Limb (tissue), 2 donors: ENCODE data around the gene SLITRK3.
"Not testable (repeated sequence)": the region's sequence is repeated elsewhere in the genome, so short reads cannot be mapped to it uniquely, and the experiment has no call there.

Experiments used
- DNase-seq, 2 donors: peaks; one replicate each; pipeline ENCODE4 v3.0.0-alpha.2; 2016; ENCODE audit errors: extremely low spot score in 2 of 2

Gene SLITRK3

DNA sequence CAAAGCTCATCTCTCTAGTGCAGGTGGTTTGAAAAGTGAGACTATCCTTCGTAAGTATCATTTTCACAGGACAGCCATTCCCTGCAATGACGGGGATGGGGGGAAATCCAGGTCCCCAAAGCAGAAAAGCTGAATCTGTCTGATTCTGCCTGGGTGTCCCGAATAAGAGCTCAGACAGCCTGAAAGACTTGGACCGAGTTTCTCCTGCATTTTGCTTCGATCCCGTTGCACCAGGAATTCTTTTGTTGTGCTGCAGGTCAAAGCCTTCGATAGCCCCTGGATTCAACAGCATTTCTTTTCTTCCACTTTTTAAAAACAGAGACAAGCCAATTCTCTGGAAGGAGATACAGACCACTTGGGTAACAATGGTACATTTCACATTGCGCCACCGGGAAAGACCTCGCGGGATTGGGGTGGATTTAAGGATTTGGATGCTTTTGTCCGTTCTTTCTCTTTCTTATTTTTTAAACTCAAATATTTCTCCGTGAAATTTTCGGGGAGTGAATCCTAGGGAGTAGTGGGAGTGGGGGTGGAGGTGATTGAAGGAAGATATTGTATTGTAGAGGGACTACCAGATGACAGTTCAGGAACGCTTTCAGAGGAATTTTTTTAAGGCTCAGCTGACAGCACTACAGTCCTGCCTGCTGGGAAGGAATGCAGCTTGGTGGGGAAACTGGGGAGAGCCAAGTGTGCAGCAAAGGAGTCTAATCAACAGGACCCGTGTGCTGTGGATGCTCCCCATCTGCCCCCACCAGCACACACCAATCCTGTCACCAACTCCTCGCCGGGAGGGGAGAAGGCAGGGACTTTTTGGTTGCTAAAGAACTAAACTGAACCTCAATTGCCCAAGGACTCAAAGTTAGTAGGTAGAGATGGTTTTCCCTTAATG, 2.6 kb downstream of the SLITRK3 start:
- peak in 1 of 2 donors; percentile 38 for DNase-seq

DNA sequence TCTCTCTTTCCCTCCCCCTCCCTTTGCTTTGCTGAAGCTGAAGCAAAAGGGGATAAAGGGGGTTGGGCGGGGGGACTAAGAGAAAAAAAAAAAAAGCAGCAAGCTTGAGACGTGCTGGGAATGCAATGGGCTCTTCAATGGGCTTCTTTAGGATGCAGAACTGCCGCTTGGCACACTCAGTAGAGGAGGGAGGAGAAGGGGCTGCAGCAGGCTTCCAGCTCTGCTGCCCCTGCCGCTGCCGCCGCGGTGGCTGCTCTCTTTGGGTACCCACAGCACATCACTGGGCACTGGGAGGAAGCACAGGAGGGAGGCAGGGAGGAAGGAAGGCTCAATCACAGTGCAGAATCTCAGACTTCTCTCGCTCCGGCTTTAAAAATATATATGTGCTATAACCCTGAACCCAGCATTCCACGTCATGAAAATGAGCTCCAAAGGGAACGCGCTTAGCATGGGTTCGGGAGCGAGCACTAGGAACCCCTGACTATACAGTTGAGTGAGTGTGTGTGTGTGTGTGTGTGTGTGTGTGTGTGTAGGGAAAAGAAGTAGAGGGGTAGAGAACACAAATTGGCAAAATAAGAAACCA, 3.5 kb downstream of the SLITRK3 start:
- peak in 1 of 2 donors; percentile 68 for DNase-seq

DNA sequence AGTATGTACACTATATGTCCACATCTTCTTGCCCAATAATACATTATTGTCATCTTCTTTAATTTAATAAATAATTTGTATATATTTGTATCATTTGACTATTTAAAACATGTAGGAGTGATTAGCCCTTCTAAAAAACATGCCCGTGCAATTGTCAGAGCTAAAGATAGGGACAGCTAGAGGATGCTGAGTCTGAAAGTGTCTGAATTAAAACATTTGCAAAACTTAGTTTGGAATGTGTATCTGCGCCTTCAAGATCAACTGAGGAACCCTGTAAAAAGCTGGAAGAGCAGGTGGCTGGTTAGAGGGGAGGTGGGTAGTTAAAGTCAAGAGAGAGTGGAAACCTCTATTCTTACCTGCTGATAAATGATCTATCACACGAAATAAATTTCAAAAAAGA, 4.7 kb downstream of the SLITRK3 start:
- DNase-seq, result no peak

DNA sequence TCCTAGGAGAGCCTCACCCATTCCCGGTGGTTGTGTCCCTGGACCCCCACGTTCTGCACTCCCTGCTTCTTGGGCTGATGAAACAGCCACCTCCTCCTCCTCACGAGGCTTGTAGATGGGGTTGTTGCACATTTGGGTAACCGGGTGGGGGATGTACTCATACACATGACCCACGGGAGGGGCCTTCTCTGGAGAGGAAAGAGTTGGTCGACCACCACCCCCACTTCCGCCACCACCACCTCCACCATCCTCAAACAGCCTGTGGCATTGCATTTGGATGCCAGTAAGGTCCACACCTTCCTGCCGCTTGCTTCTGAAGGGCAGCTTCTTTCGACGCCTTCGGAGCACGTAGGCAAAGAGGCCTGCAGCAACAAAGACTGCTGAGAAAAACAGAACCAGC, 7.7 kb downstream of the SLITRK3 start:
- no peak for DNase-seq

DNA sequence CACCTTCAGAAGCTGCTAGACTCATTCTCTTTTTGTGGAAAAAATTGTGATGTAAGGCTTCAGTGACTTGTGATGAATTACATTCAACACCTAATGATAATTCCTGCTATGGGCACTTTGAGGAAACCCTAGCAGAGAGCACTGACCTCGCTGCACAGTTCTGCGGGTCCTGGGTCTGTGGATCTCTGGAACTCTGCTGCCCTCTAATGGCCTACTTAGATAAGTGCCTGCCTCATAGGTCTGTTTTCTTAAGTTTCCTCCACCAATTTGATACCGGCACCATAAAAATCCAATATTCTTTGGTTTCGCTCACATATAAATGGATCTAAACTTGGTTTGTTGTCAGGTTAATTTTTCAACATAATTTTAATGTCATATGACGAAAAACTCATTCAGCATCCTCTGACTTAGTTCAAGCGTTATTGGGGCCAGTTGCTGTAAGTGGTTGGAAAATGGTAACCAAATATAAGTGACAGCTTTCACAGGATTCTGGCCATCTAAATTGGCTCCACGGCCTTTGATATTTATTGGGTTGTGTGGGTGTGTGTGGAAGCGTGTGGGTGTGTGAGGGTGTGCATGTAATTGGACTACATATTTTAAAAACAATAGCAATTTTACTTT, 10.4 kb downstream of the SLITRK3 start:
- peak; percentile 67 to 71 for DNase-seq

DNA sequence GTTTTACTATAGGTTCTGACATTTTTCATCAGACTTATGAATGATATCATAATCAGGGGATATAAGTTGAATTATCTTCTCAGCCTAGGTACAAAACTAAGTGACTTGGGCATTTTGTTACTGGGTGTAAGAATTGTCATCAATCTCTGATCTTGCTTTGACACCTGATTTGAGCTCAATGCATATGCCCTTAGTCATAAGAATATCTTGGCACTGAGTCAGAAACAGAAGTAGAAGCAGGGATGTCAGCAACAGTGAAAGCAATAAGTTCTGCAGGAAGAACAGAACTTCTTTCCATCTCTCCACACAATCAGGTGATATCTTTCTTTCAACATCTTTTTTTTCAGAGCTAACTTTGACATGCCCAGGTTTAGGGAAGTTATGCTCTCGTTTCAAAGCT, 14.6 kb downstream of the SLITRK3 start:
- DNase-seq, result no peak

DNA sequence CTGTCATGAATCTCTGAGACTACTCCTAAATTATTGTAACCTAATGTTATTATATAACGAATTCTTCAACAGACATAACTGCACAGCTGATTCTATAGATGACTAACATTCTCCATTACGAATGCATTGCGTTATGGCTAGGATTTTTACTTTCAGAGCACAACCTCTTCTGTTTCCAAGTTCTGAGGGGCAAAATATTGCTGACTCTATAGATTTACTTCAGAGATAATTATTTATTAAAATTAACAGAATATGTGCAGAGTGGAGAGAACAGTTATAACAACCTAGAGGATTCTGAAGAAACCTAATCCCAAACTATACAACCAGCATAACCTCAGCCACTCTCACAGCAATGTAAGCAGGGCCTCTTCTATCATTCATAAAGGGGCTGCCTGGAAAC, 25.9 kb downstream of the SLITRK3 start:
- no peak for DNase-seq

DNA sequence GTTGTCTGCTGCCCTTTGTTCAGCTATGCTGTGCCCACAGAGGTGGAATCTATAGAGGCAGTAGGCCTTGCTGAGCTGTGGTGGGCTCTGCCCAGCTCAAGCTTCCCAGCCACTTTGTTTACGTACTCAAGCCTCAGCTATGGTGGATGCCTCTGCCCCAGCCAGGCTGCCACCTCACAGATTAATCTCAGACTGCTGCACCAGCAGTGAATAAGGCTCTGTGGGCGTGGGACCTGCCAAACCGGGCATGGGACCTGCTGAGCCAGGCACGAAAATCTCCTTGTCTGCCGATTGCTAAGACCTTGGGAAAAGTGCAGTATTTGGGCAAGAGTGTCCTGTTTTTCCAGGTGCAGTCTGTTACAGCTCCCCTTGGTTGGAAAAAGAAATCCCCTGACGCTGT, 26.8 kb downstream of the SLITRK3 start:
- DNase-seq, result no peak

DNA sequence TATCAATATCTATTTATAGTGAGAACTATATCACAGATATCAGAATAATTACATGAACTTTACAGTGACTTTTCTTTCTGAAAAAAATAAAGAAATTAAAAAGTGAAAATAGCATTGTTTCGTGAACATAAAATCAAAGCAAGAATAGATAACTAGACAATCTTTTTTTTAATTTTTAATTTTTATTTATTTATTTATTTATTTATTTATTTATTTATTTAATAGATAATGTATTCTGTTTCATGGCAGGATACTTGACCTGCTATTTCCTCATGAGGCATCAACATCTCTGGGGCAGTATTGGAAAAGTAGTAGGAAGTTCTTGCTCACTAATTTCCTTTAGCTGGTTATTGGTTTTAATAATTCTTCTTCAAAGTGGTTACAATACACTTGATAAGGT, 33.3 kb downstream of the SLITRK3 start:
- no peak for DNase-seq

DNA sequence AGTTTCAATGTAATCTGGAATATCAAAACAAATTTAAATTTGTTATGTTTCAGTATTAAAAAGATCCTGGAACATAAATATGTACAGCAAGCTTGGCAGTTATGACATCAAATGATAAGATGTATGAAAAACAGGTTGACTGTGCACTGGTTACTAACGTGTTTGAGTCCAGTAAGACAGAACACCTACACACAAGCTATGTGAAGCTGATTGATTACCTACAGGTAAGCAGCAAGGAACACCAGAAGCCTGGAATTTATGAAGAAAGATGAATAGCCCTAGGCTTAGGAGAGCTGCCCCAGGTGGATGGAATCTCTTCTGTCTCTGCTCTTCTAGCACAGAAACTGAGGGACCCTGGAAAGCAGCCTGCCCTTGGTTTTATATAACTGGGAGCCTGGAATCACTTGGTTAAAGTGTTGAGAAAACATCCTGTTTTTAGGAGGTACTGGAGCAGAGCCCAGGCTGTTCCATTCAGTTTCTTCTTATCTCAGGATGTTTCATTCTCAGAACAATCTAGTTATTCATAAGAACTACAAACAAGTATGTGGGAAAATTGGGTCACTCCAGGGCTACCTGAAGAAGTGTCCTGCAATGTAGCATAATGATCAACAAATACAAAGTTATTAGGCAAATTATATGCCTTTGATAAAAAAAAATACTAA, 36.3 kb downstream of the SLITRK3 start:
- DNase-seq, result no peak

DNA sequence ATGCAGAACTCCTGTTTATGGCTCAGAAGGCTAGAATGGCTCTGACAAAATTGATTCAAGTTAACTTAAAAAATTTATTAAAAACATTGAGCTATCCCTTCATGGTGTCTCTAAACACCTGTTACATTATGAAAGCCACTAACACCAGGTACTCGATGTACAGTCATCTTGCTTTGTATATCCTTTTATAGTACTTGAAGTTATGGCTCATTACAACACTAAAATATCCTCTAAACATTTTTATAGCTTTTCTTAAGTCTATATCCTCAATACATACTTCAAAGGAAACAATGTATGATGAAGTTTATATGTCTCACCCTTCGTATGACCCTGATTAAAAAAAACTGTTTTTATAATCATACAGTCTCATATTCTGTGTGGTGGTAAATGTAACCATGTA, 38.2 kb downstream of the SLITRK3 start:
- DNase-seq, result no peak

DNA sequence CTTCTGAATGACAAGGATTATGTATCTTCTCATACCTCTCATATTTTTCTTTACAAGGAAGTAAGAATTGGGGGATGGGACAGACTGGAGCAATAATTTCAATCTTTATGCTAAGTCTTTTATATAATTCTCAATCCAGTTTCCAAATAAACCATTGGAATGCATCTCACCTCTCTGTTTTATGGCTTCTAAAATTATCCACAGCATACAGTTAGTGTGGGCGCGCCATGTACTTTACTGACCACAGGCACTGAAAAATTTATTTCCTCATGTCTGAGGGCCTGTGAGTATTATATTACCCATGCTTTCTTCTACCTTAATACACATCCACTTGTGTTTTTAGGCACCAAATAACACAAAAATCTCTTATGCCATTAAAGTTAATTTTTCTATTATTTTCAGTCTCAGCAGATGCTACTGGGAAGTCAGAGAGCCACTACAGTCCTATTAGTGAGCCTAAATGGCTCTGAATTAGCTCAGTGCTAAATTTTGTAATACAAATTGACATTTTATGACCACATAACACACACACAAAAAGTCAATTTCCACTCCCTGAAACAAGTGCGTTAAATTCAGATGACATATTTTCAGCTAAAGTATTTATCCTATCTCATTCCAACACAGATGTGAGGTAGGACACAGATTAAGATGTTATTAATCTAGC, 39.3 kb downstream of the SLITRK3 start:
- no peak for DNase-seq

DNA sequence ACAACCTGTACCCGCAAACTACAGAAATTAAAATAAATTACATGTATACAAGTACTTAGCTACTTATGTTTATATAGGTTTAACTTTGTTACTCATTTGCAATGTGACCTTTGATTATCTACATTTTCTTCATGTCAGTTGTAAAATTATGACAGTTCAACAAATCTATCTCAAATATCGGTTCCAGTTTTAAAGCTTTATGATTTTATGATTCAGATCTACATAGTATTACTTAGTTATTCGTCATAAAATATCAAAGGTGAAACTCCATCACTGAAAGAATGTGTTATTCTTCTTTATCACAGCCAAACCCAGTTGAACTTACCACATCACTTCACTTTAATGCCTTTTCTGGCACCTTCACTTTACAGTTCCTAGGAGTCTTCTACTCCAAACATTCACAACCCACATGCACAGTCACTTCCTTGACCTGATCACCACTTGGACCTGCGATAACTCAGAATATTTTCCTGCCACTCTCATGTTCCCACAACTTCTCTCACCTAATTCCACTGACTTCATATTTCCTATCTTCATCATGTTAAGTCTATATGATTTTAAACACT, 47.2 kb downstream of the SLITRK3 start:
- DNase-seq, result no peak

DNA sequence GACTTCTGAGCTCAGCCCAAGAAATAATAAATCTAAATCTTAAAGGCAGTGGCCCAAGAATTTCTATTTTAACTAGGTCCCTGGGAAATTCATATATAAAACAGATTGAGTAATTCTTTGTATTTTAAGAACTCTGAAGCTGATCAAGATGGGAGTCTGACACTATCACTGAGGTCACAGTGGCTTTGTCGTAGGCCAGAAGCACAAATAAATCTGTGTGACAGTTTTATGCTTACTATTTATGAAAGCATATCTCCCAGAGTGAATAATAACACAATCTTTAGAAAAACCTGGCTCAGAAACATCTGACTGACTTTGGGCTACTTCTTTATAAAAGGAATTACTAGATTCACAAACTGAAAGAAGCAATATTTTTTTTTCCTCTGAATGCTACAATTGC, 51.9 kb downstream of the SLITRK3 start:
- no peak for DNase-seq

DNA sequence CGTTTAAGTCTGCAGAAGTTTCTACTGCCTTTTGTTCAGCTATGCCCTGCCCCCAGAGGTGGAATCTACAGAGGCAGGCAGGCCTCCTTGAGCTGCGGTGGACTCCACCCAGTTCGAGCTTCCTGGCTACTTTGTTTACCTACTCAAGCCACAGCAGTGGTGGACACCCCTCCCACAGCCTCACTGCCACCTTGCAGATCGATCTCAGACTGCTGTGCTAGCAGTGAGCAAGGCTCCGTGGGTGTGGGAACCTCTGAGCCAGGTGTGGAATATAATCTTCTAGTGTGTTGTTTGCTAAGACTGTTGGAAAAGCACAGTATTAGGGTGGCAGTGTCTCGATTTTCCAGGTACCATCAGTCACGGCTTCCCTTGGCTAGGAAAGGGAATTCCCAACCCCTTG, 56.3 kb downstream of the SLITRK3 start:
- not testable (repeated sequence) for DNase-seq
